ENCODE measurements around the gene ATPAF2.

Gene ATPAF2

GRCh38 chr17:18038861-18039534 lies at the start of gene ATPAF2, which contains the start of gene GID4:
Gene ATPAF2 (minus strand): TSS chr17:18039168. CDS start chr17:18039013, 155 bp downstream.
Gene GID4 (plus strand): TSS chr17:18039408. CDS start chr17:18039465, 57 bp downstream.
- peak; percentile 98 for DNase-seq (ENCODE audit: low read depth)

- DNase-seq (ENCODE audit: low read depth), result peak; percentile 79
Observed at GRCh38 chr17:18087610-18088491, 48.9 kb upstream of the ATPAF2 start, which contains the start of gene DRG2. Gene DRG2 (plus strand): TSS chr17:18087948. CDS start chr17:18088024, 76 bp downstream.

GRCh38 chr17:18084256-18084655 lies 45.3 kb upstream of the ATPAF2 start:
- no peak for DNase-seq (ENCODE audit: low read depth)

GRCh38 chr17:18079543-18079942 lies 40.6 kb upstream of the ATPAF2 start:
- no peak for DNase-seq (ENCODE audit: low read depth)

GRCh38 chr17:18076936-18077335 lies 38.0 kb upstream of the ATPAF2 start:
- no peak for DNase-seq (ENCODE audit: low read depth)

GRCh38 chr17:18074566-18075272 lies 35.8 kb upstream of the ATPAF2 start:
- no peak for DNase-seq (ENCODE audit: low read depth)

GRCh38 chr17:18071751-18072150 lies 32.8 kb upstream of the ATPAF2 start:
- DNase-seq (ENCODE audit: low read depth), result no peak

- no peak for DNase-seq (ENCODE audit: low read depth)
Observed at GRCh38 chr17:18070861-18071340, 31.9 kb upstream of the ATPAF2 start.

- no peak for DNase-seq (ENCODE audit: low read depth)
Observed at GRCh38 chr17:18069101-18069500, 30.1 kb upstream of the ATPAF2 start.

- no peak for DNase-seq (ENCODE audit: low read depth)
Observed at GRCh38 chr17:18066866-18067265, 27.9 kb upstream of the ATPAF2 start.

- no peak for DNase-seq (ENCODE audit: low read depth)
Observed at GRCh38 chr17:18065546-18065945, 26.6 kb upstream of the ATPAF2 start.

- DNase-seq (ENCODE audit: low read depth), result no peak
Observed at GRCh38 chr17:18064053-18064452, 25.1 kb upstream of the ATPAF2 start.

GRCh38 chr17:18059283-18059682 lies 20.3 kb upstream of the ATPAF2 start:
- DNase-seq (ENCODE audit: low read depth), result no peak

GRCh38 chr17:18056214-18056613 lies 17.2 kb upstream of the ATPAF2 start:
- DNase-seq (ENCODE audit: low read depth), result no peak

- no peak for DNase-seq (ENCODE audit: low read depth)
Observed at GRCh38 chr17:18055597-18055996, 16.6 kb upstream of the ATPAF2 start.

GRCh38 chr17:18045691-18046350 lies 6.9 kb upstream of the ATPAF2 start:
- no peak for DNase-seq (ENCODE audit: low read depth)

- DNase-seq (ENCODE audit: low read depth), result no peak
Observed at GRCh38 chr17:18044609-18045008, 5.6 kb upstream of the ATPAF2 start.

- DNase-seq (ENCODE audit: low read depth), result no peak
Observed at GRCh38 chr17:18043491-18043890, 4.5 kb upstream of the ATPAF2 start.

GRCh38 chr17:18042983-18043382 lies 4.0 kb upstream of the ATPAF2 start:
- no peak for DNase-seq (ENCODE audit: low read depth)

GRCh38 chr17:18041776-18042175 lies 2.8 kb upstream of the ATPAF2 start:
- no peak for DNase-seq (ENCODE audit: low read depth)

- DNase-seq (ENCODE audit: low read depth), result no peak
Observed at GRCh38 chr17:18040261-18040858, 1.4 kb upstream of the ATPAF2 start.
